B cell (primary cell): Measurements from ENCODE around the gene PTPRN2. TPM values are rescaled to one million over a fixed set of nuclear protein-coding genes. Genes with fewer than 3 reads are reported as not detected.

Experiments
- ATAC-seq: fragments of 200-7000 bp; cut with Tn5 transposase; one replicate; pipeline ENCODE4 v1.10.0; 2021; ENCODE audit warnings: low read depth, mild to moderate bottlenecking, moderate number of reproducible peaks, moderate library complexity
- CTCF ChIA-PET: fragments of 350-600 bp; sonication (Branson Sonifier 250); formaldehyde crosslinking; loops from one replicate; lab custom pipeline; 2021; ENCODE audit warnings: antibody characterized with exemption, inconsistent platforms; lab: Charles Lee
- POLR2A ChIA-PET: fragments of 350-600 bp; sonication (Branson Sonifier 250); formaldehyde crosslinking; loops from one replicate; lab custom pipeline; 2021; ENCODE audit warnings: antibody characterized with exemption; lab: Charles Lee
- DNase-seq: peaks from one replicate; pipeline ENCODE4 v3.0.0; 2013
- H2AFZ ChIP-seq: 2 replicates; pipeline ENCODE4 v1.6.1; 2012; ENCODE audit warnings: mild to moderate bottlenecking, low read depth, low read length; ENCODE audit not compliant: insufficient read depth, poor library complexity, severe bottlenecking
- H3K27ac ChIP-seq, 2 donors: 1 replicate in 1 of 2; 2 replicates in 1 of 2; pipeline ENCODE4 v1.5.1; 2012 to 2013; ENCODE audit warnings: low read length in 2 of 2, mild to moderate bottlenecking in 2 of 2, moderate library complexity in 1 of 2
- H3K27me3 ChIP-seq, 4 experiments: fragments of 200-600 bp in 1 of 4; sonication (generic) in 1 of 4; replicated peaks in 1 of 4; 1 replicate in 2 of 4; 2 replicates in 2 of 4; pipeline versions ENCODE4 v1.6.1 to v1.7.0; 2013 to 2016; ENCODE audit warnings: low read length in 3 of 4, mild to moderate bottlenecking in 2 of 4, mixed read lengths in 1 of 4, moderate library complexity in 1 of 4; ENCODE audit not compliant: insufficient read depth in 4 of 4, control insufficient read depth in 3 of 4; ENCODE audit errors: control extremely low read depth in 1 of 4
- H3K36me3 ChIP-seq, 2 experiments: replicated peaks in 1 of 2; 1 replicate in 1 of 2; 2 replicates in 1 of 2; pipeline versions ENCODE4 v1.6.1 to v1.7.1; 2013; ENCODE audit warnings: low read length in 1 of 2; ENCODE audit not compliant: insufficient read depth in 2 of 2, control insufficient read depth in 1 of 2; ENCODE audit errors: control extremely low read depth in 1 of 2, extremely low read depth in 1 of 2
- H3K4me1 ChIP-seq, 2 donors: fragments of 200-600 bp in 1 of 2; sonication (generic) in 1 of 2; 1 replicate in 1 of 2; 2 replicates in 1 of 2; pipeline versions ENCODE4 v1.5.1 to v1.6.1; 2013 to 2017; ENCODE audit warnings: low read length in 2 of 2; ENCODE audit not compliant: control insufficient read depth in 2 of 2, insufficient read depth in 2 of 2
- H3K4me2 ChIP-seq: replicated peaks from 2 replicates; pipeline ENCODE3; 2012; ENCODE audit warnings: mild to moderate bottlenecking, low read depth, low read length; ENCODE audit not compliant: poor library complexity, severe bottlenecking
- H3K4me3 ChIP-seq, 5 experiments: fragments of 200-600 bp in 1 of 5; sonication (generic) in 1 of 5; 1 replicate in 3 of 5; 2 replicates in 2 of 5; pipeline versions ENCODE4 v1.5.1 to v1.7.0; 2011 to 2016; ENCODE audit warnings: low read length in 4 of 5, mild to moderate bottlenecking in 4 of 5, low read depth in 2 of 5, control low read depth in 1 of 5, moderate library complexity in 1 of 5; ENCODE audit not compliant: insufficient read depth in 1 of 5; ENCODE audit errors: control extremely low read depth in 1 of 5, extremely low read depth in 1 of 5
- H3K79me2 ChIP-seq: fragments of 200-600 bp; sonication (generic); one replicate; pipeline ENCODE4 v1.6.0; 2016; ENCODE audit warnings: low read length; ENCODE audit not compliant: control insufficient read depth, insufficient read depth
- H3K9ac ChIP-seq: fragments of 200-600 bp; sonication (generic); 2 replicates; pipeline ENCODE4 v1.6.1; 2017; ENCODE audit warnings: mild to moderate bottlenecking, low read length, moderate library complexity
- H3K9me3 ChIP-seq, 3 donors: one replicate each; pipeline versions ENCODE4 v1.6.1 to v1.7.1; 2013; ENCODE audit warnings: low read length in 2 of 3; ENCODE audit not compliant: control insufficient read depth in 2 of 3, insufficient read depth in 1 of 3; ENCODE audit errors: control extremely low read depth in 1 of 3
- H4K20me1 ChIP-seq: 2 replicates; pipeline ENCODE4 v1.6.0; 2012; ENCODE audit warnings: mild to moderate bottlenecking, low read length; ENCODE audit not compliant: insufficient read depth, control insufficient read depth, poor library complexity, severe bottlenecking
- H3K27ac Mint-ChIP-seq: one replicate; pipeline ENCODE4 v1.8.0; 2021; ENCODE audit warnings: mixed read lengths
- H3K27me3 Mint-ChIP-seq: one replicate; pipeline ENCODE4 v1.8.0; 2021; ENCODE audit warnings: mixed read lengths
- H3K4me1 Mint-ChIP-seq: one replicate; pipeline ENCODE4 v1.8.0; 2021; ENCODE audit warnings: mixed read lengths
- H3K4me3 Mint-ChIP-seq: one replicate; pipeline ENCODE4 v1.8.0; 2021; ENCODE audit warnings: mixed read lengths
- H3K9me3 Mint-ChIP-seq: one replicate; pipeline ENCODE4 v1.8.0; 2022; ENCODE audit warnings: mixed read lengths; ENCODE audit not compliant: insufficient read depth
- CTCF ChIP-seq: fragments of 200-600 bp; IDR thresholded peaks from one replicate; pipeline ENCODE4 v1.8.0; 2022; ENCODE audit warnings: antibody characterized with exemption, mild to moderate bottlenecking
- EZH2 ChIP-seq: IDR thresholded peaks from 2 replicates; pipeline ENCODE4 v1.6.1; 2012; ENCODE audit warnings: borderline replicate concordance, low read depth, mild to moderate bottlenecking, moderate library complexity, low read length; ENCODE audit not compliant: insufficient read depth, poor library complexity, severe bottlenecking
- WGBS: methylation state at CpG from one replicate; pipeline ENCODE4 v1.1.5; 2013; ENCODE audit warnings: missing lambda C conversion rate; ENCODE audit not compliant: insufficient coverage; 5-methylcytosine and 5-hydroxymethylcytosine counted together
- intact Hi-C: fragments of 100-400 bp; cut with micrococcal nuclease; formaldehyde crosslinking; loops from one replicate; pipeline ENCODE4 v1.10.0; 2022
- polyA plus RNA-seq: library from polyadenylated mRNA; depleted of rRNA; stranded (reverse); fragments of >200 nt; gene quantifications from 2 replicates; pipeline ENCODE4 v1.2.3, GENCODE V29; 2012
- total RNA-seq, 2 donors: library from RNA; stranded (reverse); fragments of 120-200 nt in 1 of 2; gene quantifications; 1 replicate in 1 of 2; 2 replicates in 1 of 2; pipeline versions ENCODE4 v1.2.3 to v1.2.4, GENCODE V29; 2013 to 2022

Gene PTPRN2
- total and polyA plus RNA-seq, 2 donors (not counting 1 experiment from before 2014, with no cell fraction given): 2.0 to 5.0 TPM

GRCh38 chr7:157641866-157642265, 945.8 kb downstream of the PTPRN2 start:
- CTCF ChIA-PET: no interaction called here
- Histone ChIP-seq H3K27ac (no peak overlapping the region), H4K20me1 (no peaks in the 10 kb centered on the region), H3K27me3 (no peaks in the 10 kb centered on the region), H3K4me1 (no peaks in the 10 kb centered on the region), H3K4me3 (no peak overlapping the region), H3K36me3 (no peaks in the 10 kb centered on the region), H2AFZ (no peak overlapping the region), H3K79me2 (no peaks in the 10 kb centered on the region), H3K9me3 (peaks cover 2 to 35% (median 2%) of the 10 kb centered on the region in 3 donors), H3K4me2 (no peak overlapping the region), H3K9ac (no peak overlapping the region)
- Mint-ChIP-seq H3K9me3 (peaks cover 4% of the 10 kb centered on the region), H3K4me1 (no peaks in the 10 kb centered on the region), H3K4me3 (no peak overlapping the region), H3K27ac (no peak overlapping the region), H3K27me3 (peaks cover 15% of the 10 kb centered on the region)
- POLR2A ChIA-PET: no interaction called here
- no peak for ATAC-seq
- DNase-seq: no peak
- TF ChIP-seq CTCF (no peak), EZH2 (no peak)
- intact Hi-C loops: no loop called here
- WGBS: 90% methylated on average over 4 of the region's 8 CpGs

DNA sequence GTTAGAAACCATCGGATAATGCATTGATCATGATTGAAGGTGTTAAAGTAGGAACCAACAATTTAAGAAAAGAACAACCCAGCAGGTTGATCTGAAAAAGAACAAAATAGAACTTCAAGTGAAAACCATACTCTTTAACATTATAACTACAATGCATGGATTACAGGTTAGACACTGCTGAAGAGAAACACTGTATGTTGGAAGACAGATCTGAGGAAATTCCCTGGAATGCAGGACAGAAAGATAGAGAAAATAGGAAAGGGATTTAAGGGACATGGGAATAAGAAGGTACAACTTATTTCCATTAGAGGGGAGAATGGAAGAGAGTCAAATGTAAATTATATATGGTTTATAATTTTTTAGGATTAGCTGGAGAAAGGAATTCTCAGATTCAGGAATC, 947.5 kb downstream of the PTPRN2 start:
- intact Hi-C loops: no loop called here
- Histone ChIP-seq H3K36me3 (no peaks in the 10 kb centered on the region), H4K20me1 (no peaks in the 10 kb centered on the region)

More for the DNA sequence above, 947.5 kb downstream of the PTPRN2 start:
- ChIA-PET POLR2A (no interaction called here), CTCF (no interaction called here)
- Mint-ChIP-seq H3K27me3 (peaks cover 17% of the 10 kb centered on the region), H3K9me3 (peaks cover 4% of the 10 kb centered on the region), H3K27ac (no peak overlapping the region), H3K4me1 (no peaks in the 10 kb centered on the region), H3K4me3 (no peak overlapping the region)
- H3K4me2 ChIP-seq: no peak overlapping the region
- H2AFZ ChIP-seq: no peak overlapping the region
- no peak for TF ChIP-seq CTCF
- TF ChIP-seq EZH2: no peak
- no peak overlapping the region for H3K4me3 ChIP-seq
- H3K27me3 ChIP-seq: peaks cover 0 to under 1% (median 0%) of the 10 kb centered on the region in 4 experiments
- no peaks in the 10 kb centered on the region for H3K4me1 ChIP-seq
- WGBS: no CpG with 5 or more reads among the region's 1 CpG
- ATAC-seq: no peak
- no peak overlapping the region for H3K27ac ChIP-seq
- no peak for DNase-seq
- no peak overlapping the region for H3K9ac ChIP-seq
- H3K9me3 ChIP-seq: peaks cover 2 to 29% (median 2%) of the 10 kb centered on the region in 3 donors
- no peaks in the 10 kb centered on the region for H3K79me2 ChIP-seq
